IMR-90 (cell line): Measurements from ENCODE around the gene DUSP22. TPM values are rescaled to one million over a fixed set of nuclear protein-coding genes. Genes with fewer than 3 reads are reported as not detected.

Source experiments
- ATAC-seq: fragments of 200-7000 bp; cut with Tn5 transposase; 2 replicates; pipeline ENCODE4 v1.9.1; 2020; ENCODE audit warnings: low read depth, mild to moderate bottlenecking, moderate library complexity
- BruUV-seq: library from RNA; stranded (reverse); fragments of 400-500 nt; replicated peaks from 2 replicates; lab custom pipeline; 2021; lab: Mats Ljungman, UMichigan
- CTCF ChIA-PET: fragments of 300-600 bp; formaldehyde crosslinking; extraction: SDS; loops from one replicate; lab custom pipeline; 2021; ENCODE audit warnings: antibody characterized with exemption; lab: Yijun Ruan, JAX
- POLR2A ChIA-PET: fragments of 300-600 bp; sonication (Branson Sonifier 250); formaldehyde crosslinking; loops from one replicate; lab custom pipeline; 2022; ENCODE audit warnings: antibody characterized with exemption; ENCODE audit not compliant: unreplicated experiment; lab: Charles Lee
- DNase-seq: peaks from one replicate; pipeline ENCODE4 v3.0.0; 2013
- H2AFZ ChIP-seq: replicated peaks from 2 replicates; pipeline ENCODE3; 2013; ENCODE audit warnings: low read length, mild to moderate bottlenecking; ENCODE audit not compliant: poor library complexity
- H2AK5ac ChIP-seq: 2 replicates; pipeline ENCODE4 v1.6.1; 2013; ENCODE audit warnings: low read depth, low read length, inconsistent platforms
- H2AK9ac ChIP-seq: replicated peaks from 2 replicates; pipeline ENCODE3; 2013; ENCODE audit warnings: mild to moderate bottlenecking, low read depth, low read length, moderate library complexity; ENCODE audit not compliant: poor library complexity
- H2BK120ac ChIP-seq: 2 replicates; pipeline ENCODE4 v1.6.1; 2013; ENCODE audit warnings: low read depth, low read length, inconsistent platforms
- H2BK15ac ChIP-seq: 3 replicates; pipeline ENCODE4 v1.6.1; 2013; ENCODE audit warnings: low read depth, low read length, inconsistent platforms
- H2BK20ac ChIP-seq: 2 replicates; pipeline ENCODE4 v1.6.1; 2013; ENCODE audit warnings: low read depth, mild to moderate bottlenecking, inconsistent platforms, low read length, moderate library complexity
- H2BK5ac ChIP-seq: 2 replicates; pipeline ENCODE4 v1.6.1; 2013; ENCODE audit warnings: mild to moderate bottlenecking, low read depth, low read length, inconsistent platforms; ENCODE audit not compliant: poor library complexity, severe bottlenecking
- H3K14ac ChIP-seq: replicated peaks from 2 replicates; pipeline ENCODE4 v1.6.1; 2013; ENCODE audit warnings: low read depth, low read length, inconsistent platforms
- H3K18ac ChIP-seq: 2 replicates; pipeline ENCODE4 v1.6.1; 2013; ENCODE audit warnings: low read depth, low read length, control low read depth
- H3K23ac ChIP-seq: 2 replicates; pipeline ENCODE4 v1.6.1; 2013; ENCODE audit warnings: low read depth, low read length, inconsistent platforms
- H3K27ac ChIP-seq: 2 replicates; pipeline ENCODE4 v1.5.1; 2013; ENCODE audit warnings: mild to moderate bottlenecking, control low read depth, low read length; ENCODE audit not compliant: insufficient read depth
- H3K27me3 ChIP-seq: 2 replicates; pipeline ENCODE4 v1.6.1; 2013; ENCODE audit warnings: low read length; ENCODE audit not compliant: control insufficient read depth, insufficient read depth
- H3K36me3 ChIP-seq: 2 replicates; pipeline ENCODE4 v1.6.1; 2013; ENCODE audit warnings: low read length, mixed read lengths; ENCODE audit not compliant: control insufficient read depth, insufficient read depth
- H3K4ac ChIP-seq: 2 replicates; pipeline ENCODE4 v1.6.1; 2013; ENCODE audit warnings: low read depth, low read length, inconsistent platforms
- H3K4me1 ChIP-seq: 2 replicates; pipeline ENCODE4 v1.6.1; 2013; ENCODE audit warnings: low read length, mixed read lengths; ENCODE audit not compliant: control insufficient read depth, insufficient read depth
- H3K4me2 ChIP-seq: 2 replicates; pipeline ENCODE4 v1.6.1; 2013; ENCODE audit warnings: low read depth, mild to moderate bottlenecking, control low read depth, low read length, moderate library complexity
- H3K4me3 ChIP-seq: 2 replicates; pipeline ENCODE4 v1.5.1; 2013; ENCODE audit warnings: low read depth, mild to moderate bottlenecking, control low read depth, low read length, moderate library complexity; ENCODE audit not compliant: insufficient read depth
- H3K56ac ChIP-seq: 2 replicates; pipeline ENCODE4 v1.6.1; 2013; ENCODE audit warnings: low read length, inconsistent platforms; ENCODE audit not compliant: insufficient read depth; ENCODE audit errors: extremely low read depth
- H3K79me1 ChIP-seq, 2 experiments: 2 replicates each; pipeline ENCODE4 v1.6.1; 2013; ENCODE audit warnings: low read length in 2 of 2, inconsistent platforms in 1 of 2, low read depth in 1 of 2
- H3K9ac ChIP-seq: 2 replicates; pipeline ENCODE4 v1.6.1; 2013; ENCODE audit warnings: low read depth, low read length, control low read depth
- H3K9me1 ChIP-seq: 2 replicates; pipeline ENCODE4 v1.6.1; 2013; ENCODE audit warnings: low read length, inconsistent platforms; ENCODE audit not compliant: insufficient read depth
- H3K9me3 ChIP-seq: 2 replicates; pipeline ENCODE4 v1.6.1; 2013; ENCODE audit warnings: low read length; ENCODE audit not compliant: control insufficient read depth, insufficient read depth
- H4K20me1 ChIP-seq: 2 replicates; pipeline ENCODE4 v1.6.1; 2013; ENCODE audit warnings: low read length, inconsistent platforms; ENCODE audit not compliant: insufficient read depth
- H4K5ac ChIP-seq: 2 replicates; pipeline ENCODE4 v1.6.1; 2013; ENCODE audit warnings: mild to moderate bottlenecking, low read depth, low read length, control low read depth
- H4K8ac ChIP-seq, 2 experiments: 2 replicates each; pipeline ENCODE4 v1.6.1; 2013; ENCODE audit warnings: low read depth in 2 of 2, low read length in 2 of 2, control low read depth in 1 of 2, inconsistent platforms in 1 of 2
- H4K91ac ChIP-seq: 2 replicates; pipeline ENCODE4 v1.6.1; 2013; ENCODE audit warnings: low read depth, low read length, inconsistent platforms; ENCODE audit not compliant: insufficient read depth
- BHLHE40 ChIP-seq: fragments of 150-350 bp; IDR thresholded peaks from 2 replicates; pipeline ENCODE4 v1.6.1; 2016; ENCODE audit warnings: mild to moderate bottlenecking, low read depth, low read length
- CEBPB ChIP-seq: IDR thresholded peaks from 2 replicates; pipeline ENCODE4 v1.6.1; 2012; ENCODE audit warnings: low read depth, low read length, improper control_type of control experiment
- CHD1 ChIP-seq: IDR thresholded peaks from 2 replicates; pipeline ENCODE4 v1.6.1; 2012; ENCODE audit warnings: low read depth, low read length, improper control_type of control experiment
- CTCF ChIP-seq: conservative IDR thresholded peaks from 2 replicates; pipeline ENCODE4 v1.5.1; 2012; ENCODE audit warnings: mild to moderate bottlenecking, low read depth, low read length, improper control_type of control experiment
- FOS ChIP-seq: fragments of 150-350 bp; IDR thresholded peaks from 2 replicates; pipeline ENCODE4 v1.6.1; 2016; ENCODE audit warnings: low read depth, low read length
- MAFK ChIP-seq: IDR thresholded peaks from 2 replicates; pipeline ENCODE4 v1.6.1; 2012; ENCODE audit warnings: low read depth, low read length, improper control_type of control experiment
- MAZ ChIP-seq: IDR thresholded peaks from 2 replicates; pipeline ENCODE4 v1.6.1; 2012; ENCODE audit warnings: low read depth, mild to moderate bottlenecking, low read length, improper control_type of control experiment, moderate library complexity, borderline replicate concordance
- MXI1 ChIP-seq: IDR thresholded peaks from 2 replicates; pipeline ENCODE4 v1.6.1; 2012; ENCODE audit warnings: low read depth, mild to moderate bottlenecking, low read length, moderate library complexity, borderline replicate concordance
- NFE2L2 ChIP-seq: fragments of 150-350 bp; IDR thresholded peaks from 2 replicates; pipeline ENCODE4 v1.6.1; 2016; ENCODE audit warnings: low read depth, mild to moderate bottlenecking, low read length
- POLR2A ChIP-seq: IDR thresholded peaks from 2 replicates; pipeline ENCODE4 v1.6.1; 2012; ENCODE audit warnings: mild to moderate bottlenecking, low read depth, low read length
- RAD21 ChIP-seq: IDR thresholded peaks from 2 replicates; pipeline ENCODE4 v1.6.1; 2012; ENCODE audit warnings: low read length, improper control_type of control experiment
- RCOR1 ChIP-seq: IDR thresholded peaks from 2 replicates; pipeline ENCODE4 v1.6.1; 2012; ENCODE audit warnings: mild to moderate bottlenecking, low read length, improper control_type of control experiment; ENCODE audit not compliant: insufficient replicate concordance
- RFX5 ChIP-seq: IDR thresholded peaks from 2 replicates; pipeline ENCODE4 v1.8.0; 2012; ENCODE audit warnings: low read depth, mild to moderate bottlenecking, low read length, moderate library complexity
- SMC3 ChIP-seq: fragments of 150-350 bp; IDR thresholded peaks from 2 replicates; pipeline ENCODE4 v1.6.1; 2016; ENCODE audit warnings: low read depth, mild to moderate bottlenecking, antibody characterized with exemption, low read length, moderate library complexity
- USF2 ChIP-seq: fragments of 150-350 bp; IDR thresholded peaks from 2 replicates; pipeline ENCODE4 v1.6.1; 2017; ENCODE audit warnings: mild to moderate bottlenecking, antibody characterized with exemption, low read length, low read depth
- WGBS, 2 experiments: methylation state at CpG; one replicate each; pipeline versions ENCODE4 v1.1.5 to v1.1.7; 2013; ENCODE audit warnings: missing lambda C conversion rate in 2 of 2; ENCODE audit not compliant: insufficient read length in 1 of 2; ENCODE audit errors: extremely low coverage in 2 of 2; 5-methylcytosine and 5-hydroxymethylcytosine counted together
- dilution Hi-C: fragments of 300-500 bp; cut with HindIII; formaldehyde crosslinking; loops from one replicate; pipeline ENCODE4 v1.14.3; 2018; ENCODE audit warnings: low sequenced_read_pairs; ENCODE audit not compliant: unreplicated experiment
- in situ Hi-C: fragments of 300-500 bp; cut with MboI; formaldehyde crosslinking; loops from 3 replicates; pipeline ENCODE4 v1.14.3; 2019; ENCODE audit warnings: low sequenced_read_pairs, inconsistent platforms, mixed read lengths
- intact Hi-C: fragments of 100-400 bp; cut with micrococcal nuclease; formaldehyde crosslinking; loops from 2 replicates; pipeline ENCODE4 v1.10.0; 2022
- polyA plus RNA-seq, 3 experiments: library from polyadenylated mRNA; depleted of rRNA; stranded (reverse); fragments of >200 nt; gene quantifications; 2 replicates each; pipeline ENCODE4 v1.2.3, GENCODE V29; 2012; ENCODE audit warnings: low replicate concordance in 1 of 3
- total RNA-seq: library from RNA; depleted of rRNA; stranded (reverse); fragments of >200 nt; gene quantifications from 2 replicates; pipeline ENCODE4 v1.2.3, GENCODE V29; 2012
- TF ChIP-seq, protein P1 (sequence below): fragments of 150-350 bp; IDR thresholded peaks from 2 replicates; pipeline ENCODE4 v1.6.1; 2016; ENCODE audit warnings: low read depth, mild to moderate bottlenecking, low read length, moderate library complexity, borderline replicate concordance

The DUSP22 gene
- total and polyA plus RNA-seq, 2 of the 4 experiments (the other 2 are of a cell fraction): 7.1 to 8.2 TPM

DNA sequence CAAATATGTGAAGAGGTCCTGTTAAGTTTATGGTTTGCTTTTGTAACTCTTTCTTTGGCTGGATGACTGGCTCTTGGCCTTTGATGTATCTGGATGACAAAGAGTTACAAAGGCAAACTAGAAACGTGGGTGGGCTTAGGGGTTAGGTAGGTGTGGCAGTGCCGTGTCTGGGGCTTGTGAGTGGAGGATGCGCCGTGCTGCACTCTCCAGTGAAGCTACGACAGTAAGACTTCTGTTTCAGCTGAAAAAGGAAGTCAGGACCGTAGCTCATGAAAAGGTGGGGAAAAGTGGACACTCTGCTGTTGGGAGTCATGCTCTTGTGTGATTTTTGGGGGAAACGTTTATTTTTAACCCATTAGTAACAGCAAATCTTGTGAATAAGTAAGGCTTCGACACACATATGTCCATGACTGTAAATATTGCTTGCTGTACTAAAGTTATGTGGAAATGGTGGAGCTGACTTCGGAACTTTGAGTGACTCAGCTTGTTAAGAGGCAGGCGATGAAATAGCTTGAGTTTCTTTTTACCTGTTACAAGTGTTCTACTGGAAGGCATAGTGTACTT, 45.6 kb downstream of the DUSP22 start:
- Histone ChIP-seq H2AK9ac (no peak overlapping the region), H3K56ac (no peak overlapping the region), H4K20me1 (no peaks in the 10 kb centered on the region), H3K23ac (no peak overlapping the region), H3K4ac (no peak overlapping the region), H3K18ac (no peak overlapping the region), H3K27ac (no peak overlapping the region), H3K9me1 (no peaks in the 10 kb centered on the region), H4K91ac (no peak overlapping the region), H2AFZ (no peak overlapping the region), H3K9ac (no peak overlapping the region), H2BK5ac (no peak overlapping the region), H2BK120ac (no peak overlapping the region), H4K8ac (no peak overlapping the region), H3K14ac (no peak overlapping the region), H2BK20ac (no peak overlapping the region), H2BK15ac (no peak overlapping the region), H3K9me3 (peaks cover 2% of the 10 kb centered on the region; the same call in 1 of the 2 replicates), H2AK5ac (no peak overlapping the region), H3K4me1 (no peaks in the 10 kb centered on the region), H3K79me1 (no peaks in the 10 kb centered on the region), H3K27me3 (no peaks in the 10 kb centered on the region), H3K36me3 (no peaks in the 10 kb centered on the region), H4K5ac (no peak overlapping the region), H3K4me2 (no peak overlapping the region), H3K4me3 (no peak overlapping the region)
- DNase-seq: peak; percentile 25
- in situ Hi-C loops (no loop called here), intact Hi-C loops (loop anchor here (5.0 kb wide), 1 partner anchor 149 kb away; no protein-coding TSS in a partner anchor), dilution Hi-C loops (no loop called here)
- 44% methylated on average over 5 of the region's 10 CpGs; no CpG with 5 or more reads in 1 of the 2 experiments for WGBS, 2 experiments
- TF ChIP-seq USF2 (no peak), MAFK (no peak), RCOR1 (no peak), FOS (no peak), RAD21 (no peak), CTCF (no peak), POLR2A (no peak), SMC3 (no peak), BHLHE40 (no peak), CHD1 (no peak), RFX5 (no peak), MXI1 (no peak), CEBPB (no peak), NFE2L2 (no peak), MAZ (no peak)
- TF ChIP-seq, protein P1, sequence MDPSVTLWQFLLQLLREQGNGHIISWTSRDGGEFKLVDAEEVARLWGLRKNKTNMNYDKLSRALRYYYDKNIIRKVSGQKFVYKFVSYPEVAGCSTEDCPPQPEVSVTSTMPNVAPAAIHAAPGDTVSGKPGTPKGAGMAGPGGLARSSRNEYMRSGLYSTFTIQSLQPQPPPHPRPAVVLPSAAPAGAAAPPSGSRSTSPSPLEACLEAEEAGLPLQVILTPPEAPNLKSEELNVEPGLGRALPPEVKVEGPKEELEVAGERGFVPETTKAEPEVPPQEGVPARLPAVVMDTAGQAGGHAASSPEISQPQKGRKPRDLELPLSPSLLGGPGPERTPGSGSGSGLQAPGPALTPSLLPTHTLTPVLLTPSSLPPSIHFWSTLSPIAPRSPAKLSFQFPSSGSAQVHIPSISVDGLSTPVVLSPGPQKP: no peak
- no TSS peak for BruUV-seq
- CTCF ChIA-PET: interaction anchor here (0.8 kb wide), 1 partner anchor 25 kb away, joined by 3 read pairs; no protein-coding TSS in a partner anchor
- no peak for ATAC-seq
- POLR2A ChIA-PET: no interaction called here
